ENCODE results near the gene PDE4B.
A peak's percentile ranks its signal among the peaks of the same experiment; 100 is the strongest.

The PDE4B gene

GRCh38 chr1:66323958-66324625 lies 531.4 kb downstream of the PDE4B start:
- no peak for DNase-seq

GRCh38 chr1:66325594-66326380 lies 533.1 kb downstream of the PDE4B start:
- DNase-seq: no peak

- DNase-seq: no peak
Observed at GRCh38 chr1:66326867-66327266, 534.2 kb downstream of the PDE4B start.

- DNase-seq: peak in 1 of 3 donors; percentile 52
Observed at GRCh38 chr1:66327588-66327987, 534.9 kb downstream of the PDE4B start.

GRCh38 chr1:66328896-66329295 lies 536.2 kb downstream of the PDE4B start:
- no peak for DNase-seq

GRCh38 chr1:66330722-66331141 lies 538.0 kb downstream of the PDE4B start:
- DNase-seq: no peak

- DNase-seq: peak; percentile 93 to 99 (median 95)
Observed at GRCh38 chr1:66331658-66332547, 539.2 kb downstream of the PDE4B start.

- DNase-seq: no peak
Observed at GRCh38 chr1:66332548-66332901, 539.8 kb downstream of the PDE4B start.

- peak; percentile 79 to 93 (median 84) for DNase-seq
Observed at GRCh38 chr1:66333466-66334199, 540.9 kb downstream of the PDE4B start.

- DNase-seq: no peak
Observed at GRCh38 chr1:66334318-66334717, 541.6 kb downstream of the PDE4B start.

- no peak for DNase-seq
Observed at GRCh38 chr1:66335125-66335524, 542.4 kb downstream of the PDE4B start.

GRCh38 chr1:66335859-66336640 lies 543.4 kb downstream of the PDE4B start:
- DNase-seq: peak; percentile 94 to 99 (median 97)

- no peak for DNase-seq
Observed at GRCh38 chr1:66336641-66336990, 543.9 kb downstream of the PDE4B start.

GRCh38 chr1:66337249-66337648 lies 544.6 kb downstream of the PDE4B start:
- DNase-seq: no peak

- no peak for DNase-seq
Observed at GRCh38 chr1:66339944-66340343, 547.2 kb downstream of the PDE4B start.

- no peak for DNase-seq
Observed at GRCh38 chr1:66341446-66342089, 548.9 kb downstream of the PDE4B start.

- no peak for DNase-seq
Observed at GRCh38 chr1:66342707-66343106, 550.0 kb downstream of the PDE4B start.

- no peak for DNase-seq
Observed at GRCh38 chr1:66343569-66344325, 551.1 kb downstream of the PDE4B start.

- DNase-seq: no peak
Observed at GRCh38 chr1:66346057-66346795, 553.5 kb downstream of the PDE4B start.

GRCh38 chr1:66346873-66347272 lies 554.2 kb downstream of the PDE4B start:
- no peak for DNase-seq

Data from suppressor macrophage treated with lipopolysaccharide for 1 hour (primary cell).